Transverse colon (tissue), 4 donors: ENCODE measurements around the gene RABGAP1L. TPM values are rescaled to one million over a fixed set of nuclear protein-coding genes. Genes with fewer than 3 reads are reported as not detected.

ENCODE experiments used
- DNase-seq: peaks from one replicate; pipeline ENCODE4 v3.0.0-alpha.2; 2019
- H3K27ac ChIP-seq, 4 donors: fragments of 200-600 bp; sonication (generic); 2 replicates each; pipeline ENCODE4 v1.5.1; 2016 to 2018; ENCODE audit warnings: inconsistent platforms in 4 of 4
- H3K27me3 ChIP-seq: fragments of 200-600 bp; sonication (generic); 2 replicates; pipeline ENCODE4 v1.5.1; 2017; ENCODE audit warnings: inconsistent platforms
- H3K36me3 ChIP-seq, 4 donors: fragments of 200-600 bp; sonication (generic); 2 replicates each; pipeline ENCODE4 v1.5.1; 2017 to 2019; ENCODE audit warnings: inconsistent platforms in 4 of 4
- H3K4me1 ChIP-seq, 4 donors: fragments of 200-600 bp; sonication (generic); 2 replicates each; pipeline ENCODE4 v1.5.1; 2017 to 2020; ENCODE audit warnings: inconsistent platforms in 4 of 4
- H3K4me3 ChIP-seq, 4 donors: fragments of 200-600 bp; sonication (generic); 1 replicate in 1 of 4; 2 replicates in 3 of 4; pipeline versions ENCODE4 v1.5.1 to v1.6.1; 2017 to 2019; ENCODE audit warnings: inconsistent platforms in 4 of 4
- H3K9me3 ChIP-seq, 2 donors: fragments of 200-600 bp; sonication (generic); 2 replicates each; pipeline ENCODE4 v1.5.1; 2017 to 2019; ENCODE audit warnings: inconsistent platforms in 2 of 2
- CTCF ChIP-seq, 5 experiments: fragments of 200-600 bp in 3 of 5; fragments of 450-650 bp in 2 of 5; sonication (generic) in 3 of 5; IDR thresholded peaks; 1 replicate in 2 of 5; 2 replicates in 3 of 5; pipeline ENCODE4 v1.5.1; 2016 to 2017; ENCODE audit warnings: antibody characterized with exemption in 5 of 5, inconsistent platforms in 3 of 5, mild to moderate bottlenecking in 2 of 5, moderate library complexity in 1 of 5
- EP300 ChIP-seq: sonication (generic); formaldehyde crosslinking; IDR thresholded peaks from one replicate; pipeline ENCODE4 v1.6.1; 2017; ENCODE audit warnings: antibody characterized with exemption, low read depth
- POLR2A ChIP-seq: fragments of 450-650 bp; IDR thresholded peaks from one replicate; pipeline ENCODE4 v1.6.1; 2016; ENCODE audit warnings: antibody characterized with exemption, mild to moderate bottlenecking, moderate library complexity
- POLR2AphosphoS5 ChIP-seq, 3 donors: sonication (generic); formaldehyde crosslinking; IDR thresholded peaks; one replicate each; pipeline ENCODE4 v1.6.1; 2016; ENCODE audit warnings: antibody characterized with exemption in 3 of 3
- whole genome bisulfite sequencing, 2 donors: methylation state at CpG; one replicate each; pipeline ENCODE4 v1.1.5; 2018; ENCODE audit warnings: low coverage in 1 of 2; 5-methylcytosine and 5-hydroxymethylcytosine counted together
- in situ Hi-C, 4 donors: fragments of 200-750 bp; cut with MboI; loops; one replicate each; pipeline versions ENCODE4 v1.15.0 to v1.15.1; 2017; ENCODE audit warnings: low sequenced_read_pairs in 3 of 4, low pct_ligation_motif_present in 1 of 4, low pct_unique_long_range_greater_than_20kb in 1 of 4
- intact Hi-C: fragments of 100-400 bp; cut with DNase I; formaldehyde crosslinking; loops from one replicate; pipeline ENCODE4 v1.15.1; 2023; ENCODE audit warnings: low total_unique reads
- total RNA-seq, 4 donors: library from RNA; depleted of rRNA; stranded (reverse); fragments of >200 nt; gene quantifications; one replicate each; pipeline ENCODE4 v1.1.0, GENCODE V29; 2016

The RABGAP1L gene
- total RNA-seq, 4 donors from 2014 or later: 68.9 to 127 (median 99.9) TPM

GRCh38 chr1:174712541-174712940 lies 553.2 kb downstream of the RABGAP1L start:
- intact Hi-C loops: no loop called here
- H3K36me3 ChIP-seq: no peaks in the 10 kb centered on the region
- no peak overlapping the region for H3K4me3 ChIP-seq
- TF ChIP-seq POLR2A: no peak
- no peak for TF ChIP-seq POLR2AphosphoS5 (IDR thresholded peaks at IDR 0.05)
- no peak for TF ChIP-seq EP300
- TF ChIP-seq CTCF (IDR thresholded peaks at IDR 0.05): no peak
- no peaks in the 10 kb centered on the region for H3K27me3 ChIP-seq
- no peak overlapping the region for H3K27ac ChIP-seq
- DNase-seq: no peak
- in situ Hi-C loops: no loop called here
- no peaks in the 10 kb centered on the region for H3K4me1 ChIP-seq
- H3K9me3 ChIP-seq: no peaks in the 10 kb centered on the region
- 89 to 94% methylated on average over 6 to 8 of the region's 8 CpGs for WGBS, 2 donors

- 75 to 81% methylated on average over 1 of the region's 1 CpG for WGBS, 2 donors
- no peak for DNase-seq
- H3K36me3 ChIP-seq: no peaks in the 10 kb centered on the region
- no peaks in the 10 kb centered on the region for H3K27me3 ChIP-seq
- in situ Hi-C loops (no loop called here), intact Hi-C loops (no loop called here)
- H3K27ac ChIP-seq: no peak overlapping the region
- H3K4me1 ChIP-seq: no peaks in the 10 kb centered on the region
- TF ChIP-seq CTCF (IDR thresholded peaks at IDR 0.05): no peak
- no peak for TF ChIP-seq POLR2AphosphoS5 (IDR thresholded peaks at IDR 0.05)
- TF ChIP-seq EP300: no peak
- no peak for TF ChIP-seq POLR2A
- peaks cover 0 to 4% of the 10 kb centered on the region in 2 donors for H3K9me3 ChIP-seq
- H3K4me3 ChIP-seq: no peak overlapping the region
Measured at GRCh38 chr1:174713796-174714195, 554.5 kb downstream of the RABGAP1L start.

- Histone ChIP-seq H3K4me3 (no peak overlapping the region), H3K9me3 (peaks cover 0 to 4% of the 10 kb centered on the region in 2 donors), H3K27ac (no peak overlapping the region), H3K4me1 (no peaks in the 10 kb centered on the region), H3K27me3 (no peaks in the 10 kb centered on the region), H3K36me3 (no peaks in the 10 kb centered on the region)
- 60 to 78% methylated on average over 2 of the region's 2 CpGs for WGBS, 2 donors
- intact Hi-C loops (no loop called here), in situ Hi-C loops (no loop called here)
- TF ChIP-seq POLR2A (no peak), EP300 (no peak), POLR2AphosphoS5 (IDR thresholded peaks at IDR 0.05) (no peak), CTCF (IDR thresholded peaks at IDR 0.05) (no peak)
- DNase-seq: no peak
Measured at GRCh38 chr1:174719194-174719593, 559.9 kb downstream of the RABGAP1L start.

- TF ChIP-seq EP300 (no peak), POLR2AphosphoS5 (IDR thresholded peaks at IDR 0.05) (no peak), CTCF (IDR thresholded peaks at IDR 0.05) (no peak), POLR2A (no peak)
- Histone ChIP-seq H3K36me3 (no peaks in the 10 kb centered on the region), H3K27ac (no peak overlapping the region), H3K4me1 (no peaks in the 10 kb centered on the region), H3K27me3 (no peaks in the 10 kb centered on the region), H3K9me3 (peaks cover 0 to 4% of the 10 kb centered on the region in 2 donors), H3K4me3 (no peak overlapping the region)
- intact Hi-C loops: no loop called here
- in situ Hi-C loops: no loop called here
- 86 to 93% methylated on average over 1 of the region's 1 CpG for WGBS, 2 donors
- no peak for DNase-seq
Measured at GRCh38 chr1:174720618-174721017, 561.3 kb downstream of the RABGAP1L start.
